Measurements from ENCODE around the gene SUPT20H. TPM values are rescaled to one million over a fixed set of nuclear protein-coding genes. Genes with fewer than 3 reads are reported as not detected.

Gene SUPT20H
- total and polyA plus RNA-seq, 2 of the 13 experiments (the other 11 are each of a cell fraction or from before 2014, with no cell fraction given): 35.0 to 63.6 TPM

- TF ChIP-seq, protein P1, sequence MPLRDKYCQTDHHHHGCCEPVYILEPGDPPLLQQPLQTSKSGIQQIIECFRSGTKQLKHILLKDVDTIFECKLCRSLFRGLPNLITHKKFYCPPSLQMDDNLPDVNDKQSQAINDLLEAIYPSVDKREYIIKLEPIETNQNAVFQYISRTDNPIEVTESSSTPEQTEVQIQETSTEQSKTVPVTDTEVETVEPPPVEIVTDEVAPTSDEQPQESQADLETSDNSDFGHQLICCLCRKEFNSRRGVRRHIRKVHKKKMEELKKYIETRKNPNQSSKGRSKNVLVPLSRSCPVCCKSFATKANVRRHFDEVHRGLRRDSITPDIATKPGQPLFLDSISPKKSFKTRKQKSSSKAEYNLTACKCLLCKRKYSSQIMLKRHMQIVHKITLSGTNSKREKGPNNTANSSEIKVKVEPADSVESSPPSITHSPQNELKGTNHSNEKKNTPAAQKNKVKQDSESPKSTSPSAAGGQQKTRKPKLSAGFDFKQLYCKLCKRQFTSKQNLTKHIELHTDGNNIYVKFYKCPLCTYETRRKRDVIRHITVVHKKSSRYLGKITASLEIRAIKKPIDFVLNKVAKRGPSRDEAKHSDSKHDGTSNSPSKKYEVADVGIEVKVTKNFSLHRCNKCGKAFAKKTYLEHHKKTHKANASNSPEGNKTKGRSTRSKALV (CRISPR knock-in tag; IDR thresholded peaks at IDR 0.05): 0 out of 2 replicates have a peak, but pooled peaks have one; percentile 10
- TF ChIP-seq AKAP8 (CRISPR knock-in tag; IDR thresholded peaks at IDR 0.05) (no peak), NBN (conservative IDR thresholded peaks at IDR 0.05) (no peak), ZBTB26 (CRISPR knock-in tag; IDR thresholded peaks at IDR 0.05; ENCODE audit: borderline replicate concordance) (peak; percentile 68; the same call in 1 of the 2 replicates), SIX1 (CRISPR knock-in tag; IDR thresholded peaks at IDR 0.05; ENCODE audit: borderline replicate concordance) (no peak), FOSL2 (CRISPR knock-in tag; IDR thresholded peaks at IDR 0.05) (no peak), ZNF567 (CRISPR knock-in tag; IDR thresholded peaks at IDR 0.05; ENCODE audit: borderline replicate concordance) (no peak), ZNF577 (CRISPR knock-in tag; IDR thresholded peaks at IDR 0.05; ENCODE audit: borderline replicate concordance, low read depth) (no peak), CREB1 (IDR thresholded peaks at IDR 0.05) (no peak), CREB1 (CRISPR knock-in tag; IDR thresholded peaks at IDR 0.05) (no peak), ARNTL (CRISPR knock-in tag; IDR thresholded peaks at IDR 0.05) (no peak), RARA (CRISPR knock-in tag; IDR thresholded peaks at IDR 0.05) (peak; percentile 46; the same call in 1 of the 2 replicates), CSRNP1 (CRISPR knock-in tag; IDR thresholded peaks at IDR 0.05) (no peak), ZNF562 (CRISPR knock-in tag; IDR thresholded peaks at IDR 0.05; ENCODE audit: borderline replicate concordance) (no peak), ZNF574 (CRISPR knock-in tag; IDR thresholded peaks at IDR 0.05) (peak; percentile 83), ZFP1 (CRISPR knock-in tag; IDR thresholded peaks at IDR 0.05) (no peak), TBX2 (CRISPR knock-in tag; IDR thresholded peaks at IDR 0.05; ENCODE audit: borderline replicate concordance) (peak; percentile 63; the same call in 1 of the 2 replicates), ZC3H4 (CRISPR knock-in tag; IDR thresholded peaks at IDR 0.05; ENCODE audit: borderline replicate concordance) (no peak), RORA (CRISPR knock-in tag; IDR thresholded peaks at IDR 0.05) (no peak)
Observed at GRCh38 chr13:37058910-37059847, at the start of gene SUPT20H (continued).
